GM12891 (cell line): ENCODE measurements around the gene LANCL3.
"Not testable (repeated sequence)": the region's sequence is repeated elsewhere in the genome, so short reads cannot be mapped to it uniquely, and the experiment has no call there.

Experiments
- DNase-seq: peaks from one replicate; pipeline ENCODE4 v3.0.0; 2011; ENCODE audit warnings: low spot score; ENCODE audit not compliant: insufficient read length
- FAIRE-seq: peaks from 2 replicates; lab custom pipeline; 2011; peaks lifted over from hg19 to GRCh38; lab: Jason Lieb, UNC
- PAX5 ChIP-seq: IDR thresholded peaks from 2 replicates; pipeline ENCODE4 v1.6.1; 2011; ENCODE audit warnings: low read length, moderate library complexity, mild to moderate bottlenecking; ENCODE audit not compliant: insufficient read depth, severe bottlenecking
- POLR2A ChIP-seq: IDR thresholded peaks from 2 replicates; pipeline ENCODE4 v1.6.1; 2011; ENCODE audit warnings: low read depth, low read length, control low read depth
- POLR2AphosphoS5 ChIP-seq: IDR thresholded peaks from 2 replicates; pipeline ENCODE4 v1.6.1; 2011; ENCODE audit warnings: low read depth, low read length, control low read depth
- POU2F2 ChIP-seq: IDR thresholded peaks from 2 replicates; pipeline ENCODE4 v1.6.1; 2011; ENCODE audit warnings: low read depth, mild to moderate bottlenecking, control low read depth, low read length, moderate library complexity
- SPI1 ChIP-seq: IDR thresholded peaks from 2 replicates; pipeline ENCODE4 v1.6.1; 2011; ENCODE audit warnings: low read depth, low read length, control low read depth
- TAF1 ChIP-seq: IDR thresholded peaks from 2 replicates; pipeline ENCODE4 v1.6.1; 2011; ENCODE audit warnings: low read depth, low read length, control low read depth

The LANCL3 gene

DNA sequence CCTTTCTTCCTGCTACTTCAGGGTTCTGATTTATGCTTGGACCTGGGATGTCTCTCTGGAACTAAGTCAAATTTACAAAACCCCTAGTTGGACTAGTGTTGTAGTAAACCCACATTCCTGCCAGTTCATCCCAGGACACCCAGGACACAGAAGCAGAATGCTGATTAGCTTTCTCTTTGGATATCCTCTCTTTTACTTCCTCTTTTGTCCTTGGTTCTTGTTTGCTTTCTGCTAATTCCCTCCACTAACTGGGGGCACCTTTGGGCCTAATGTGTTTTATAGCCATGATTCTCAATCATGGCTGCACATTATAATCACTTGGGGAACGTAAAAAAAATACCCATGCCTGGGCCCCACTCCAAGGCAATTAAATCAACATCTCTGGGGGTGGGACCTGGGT lies 42.5 kb downstream of the LANCL3 start:
- no peak for TF ChIP-seq SPI1
- no peak for TF ChIP-seq POLR2AphosphoS5
- no peak for TF ChIP-seq PAX5
- TF ChIP-seq POU2F2: no peak
- TF ChIP-seq TAF1: no peak
- no peak for TF ChIP-seq POLR2A
- no peak for DNase-seq
- no peak for FAIRE-seq

DNA sequence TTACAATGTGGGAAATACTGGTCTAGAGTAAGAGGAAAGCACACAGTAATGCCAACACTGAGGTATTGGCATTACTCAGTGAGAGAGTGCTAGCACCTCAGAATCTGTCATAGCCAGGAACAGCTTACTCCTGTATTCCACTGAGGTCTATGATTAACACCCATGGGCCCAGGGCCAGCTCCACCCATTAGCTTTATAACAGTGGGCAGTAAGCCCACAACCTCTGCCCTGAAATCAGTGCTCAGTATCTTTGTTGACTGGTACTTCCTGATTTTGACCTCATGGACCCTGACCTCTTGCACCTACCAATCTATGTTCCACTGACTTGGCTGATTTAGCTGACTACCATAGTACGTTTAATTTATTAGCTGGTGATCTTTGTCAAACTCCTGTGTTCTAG lies 56.1 kb downstream of the LANCL3 start:
- DNase-seq: no peak
- TF ChIP-seq POLR2A: no peak
- FAIRE-seq: no peak

DNA sequence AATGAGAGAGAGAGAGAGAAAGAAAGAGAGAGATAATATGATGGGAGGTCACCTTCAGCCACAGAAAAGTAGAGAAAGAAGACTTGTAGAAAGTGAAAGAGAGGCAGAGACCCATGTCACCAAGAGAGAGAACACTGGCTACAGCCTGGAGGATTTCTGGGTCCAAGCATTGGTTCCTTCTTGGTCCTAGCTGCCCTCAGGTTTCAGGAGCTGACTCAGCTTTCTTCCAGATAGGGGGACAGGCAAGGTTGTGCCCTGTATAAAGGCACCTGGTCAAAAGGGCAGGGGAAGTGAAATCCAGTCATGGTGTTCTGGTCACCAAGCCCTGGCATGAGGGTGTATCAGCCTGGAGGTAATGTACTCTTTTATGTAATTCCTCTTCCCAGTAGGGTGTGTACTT lies 66.6 kb downstream of the LANCL3 start:
- DNase-seq: no peak
- TF ChIP-seq SPI1 (no peak), POU2F2 (no peak), PAX5 (no peak), POLR2A (no peak), POLR2AphosphoS5 (no peak), TAF1 (no peak)
- no peak for FAIRE-seq

DNA sequence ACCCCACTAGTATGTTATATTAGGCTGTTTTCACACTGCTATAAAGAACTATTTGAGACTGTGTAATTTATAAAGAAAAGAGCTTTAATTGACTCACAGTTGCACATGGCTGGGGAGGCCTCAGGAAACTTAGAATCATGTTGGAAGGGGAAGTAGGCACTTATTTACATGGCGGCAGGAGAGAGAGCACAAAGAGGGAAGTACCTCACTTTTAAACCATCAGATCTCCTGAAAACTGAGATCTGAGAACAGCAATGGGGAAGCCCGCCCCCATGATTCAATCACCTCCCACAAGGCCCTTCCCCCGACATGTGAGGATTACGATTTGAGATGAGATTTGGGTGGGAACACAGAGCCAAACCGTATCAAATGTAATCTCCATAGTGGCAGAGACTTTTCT lies 68.7 kb downstream of the LANCL3 start:
- FAIRE-seq (no peak), DNase-seq (no peak)
- no peak for TF ChIP-seq PAX5
- TF ChIP-seq SPI1: no peak
- TF ChIP-seq POLR2AphosphoS5: no peak
- TF ChIP-seq POU2F2: no peak
- no peak for TF ChIP-seq POLR2A

DNA sequence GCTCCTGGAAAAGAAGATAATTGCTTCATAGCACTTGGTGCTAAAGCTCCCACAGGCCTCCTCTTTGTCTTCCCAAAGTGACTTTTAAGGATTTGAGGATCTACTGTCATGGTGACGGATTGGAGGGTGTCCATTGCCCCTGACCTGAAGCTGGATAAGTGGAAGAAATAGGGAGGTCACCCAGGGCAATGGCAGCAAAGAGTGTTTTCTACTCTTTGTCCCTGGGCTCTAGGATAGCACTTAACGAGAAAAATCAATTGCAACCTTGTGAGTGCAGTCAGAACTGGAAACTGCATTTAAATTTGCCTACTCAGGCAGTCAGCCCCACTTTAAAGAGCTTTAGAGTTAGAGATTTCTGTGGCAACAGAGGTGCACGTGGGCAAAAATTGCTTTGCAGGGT lies 70.4 kb downstream of the LANCL3 start:
- TF ChIP-seq POU2F2: no peak
- TF ChIP-seq POLR2AphosphoS5: no peak
- TF ChIP-seq POLR2A: no peak
- TF ChIP-seq PAX5: no peak
- no peak for TF ChIP-seq TAF1
- no peak for TF ChIP-seq SPI1
- FAIRE-seq (no peak), DNase-seq (no peak)

DNA sequence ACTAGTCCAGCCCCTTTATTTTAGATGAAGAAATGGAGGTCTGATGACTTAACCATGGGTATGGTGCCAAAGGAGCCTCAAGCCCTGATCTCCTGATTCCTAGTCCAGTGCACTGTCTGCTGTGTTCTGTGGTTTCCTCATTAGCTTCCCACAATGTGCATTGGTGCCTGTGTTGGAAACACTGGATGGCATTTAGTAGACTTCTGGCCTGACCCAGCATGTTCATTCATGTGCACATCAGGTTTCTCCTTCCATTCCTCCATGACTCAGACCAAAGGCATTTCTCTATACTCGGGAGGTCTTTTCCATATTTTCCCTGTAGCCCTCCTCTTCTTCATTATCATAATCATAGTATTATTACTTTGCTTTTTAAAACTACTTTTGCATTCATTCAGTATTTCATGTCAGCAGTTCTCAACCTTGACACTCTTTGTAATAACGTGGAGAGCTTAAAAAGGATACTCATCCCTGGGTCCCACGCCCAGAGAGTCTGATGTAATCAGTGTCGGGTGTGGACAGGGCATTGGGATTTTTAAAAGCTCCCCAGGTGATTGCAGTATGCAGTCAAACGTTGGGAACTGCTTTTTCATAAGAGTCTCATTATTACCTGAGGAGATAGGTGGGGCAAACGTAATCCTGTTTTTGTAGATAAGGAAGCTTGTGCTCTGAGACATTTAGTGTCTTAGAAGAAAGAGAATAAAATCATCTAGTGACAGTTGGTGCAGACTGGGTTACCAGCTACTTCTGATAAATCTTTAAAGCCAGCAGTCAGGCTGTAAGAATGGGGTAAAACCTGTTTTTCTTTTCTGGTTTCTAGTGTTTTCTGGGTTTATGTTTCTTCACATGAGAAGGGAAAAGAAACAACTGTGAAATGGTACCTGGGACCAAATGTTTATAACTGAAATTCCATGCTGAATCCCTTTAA lies 73.2 kb downstream of the LANCL3 start:
- TF ChIP-seq SPI1: no peak
- TF ChIP-seq POLR2A: no peak
- no peak for TF ChIP-seq PAX5
- no peak for TF ChIP-seq TAF1
- no peak for TF ChIP-seq POU2F2
- TF ChIP-seq POLR2AphosphoS5: no peak
- DNase-seq: no peak
- FAIRE-seq: no peak

DNA sequence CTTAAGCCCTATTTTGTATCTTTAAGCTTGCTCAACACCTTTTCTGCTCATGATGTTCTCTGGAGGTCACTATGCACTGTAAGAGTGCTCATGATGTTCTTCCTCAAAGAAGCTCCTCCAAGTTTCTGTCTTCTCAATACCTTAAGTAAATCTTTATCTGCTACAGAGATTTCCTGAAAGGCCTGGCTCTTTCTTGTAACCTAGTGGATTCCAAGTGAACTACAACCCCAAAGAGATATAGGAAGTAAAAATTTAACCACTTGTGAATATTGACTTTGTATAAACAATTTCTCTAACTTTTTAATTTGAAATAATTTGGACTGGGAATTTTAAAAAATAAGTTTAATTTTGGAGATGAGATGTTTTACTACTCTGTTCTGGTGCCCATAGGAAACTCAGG lies 74.8 kb downstream of the LANCL3 start:
- DNase-seq (no peak), FAIRE-seq (no peak)
- TF ChIP-seq POU2F2 (no peak), POLR2A (no peak), SPI1 (no peak), TAF1 (no peak), PAX5 (no peak), POLR2AphosphoS5 (no peak)

DNA sequence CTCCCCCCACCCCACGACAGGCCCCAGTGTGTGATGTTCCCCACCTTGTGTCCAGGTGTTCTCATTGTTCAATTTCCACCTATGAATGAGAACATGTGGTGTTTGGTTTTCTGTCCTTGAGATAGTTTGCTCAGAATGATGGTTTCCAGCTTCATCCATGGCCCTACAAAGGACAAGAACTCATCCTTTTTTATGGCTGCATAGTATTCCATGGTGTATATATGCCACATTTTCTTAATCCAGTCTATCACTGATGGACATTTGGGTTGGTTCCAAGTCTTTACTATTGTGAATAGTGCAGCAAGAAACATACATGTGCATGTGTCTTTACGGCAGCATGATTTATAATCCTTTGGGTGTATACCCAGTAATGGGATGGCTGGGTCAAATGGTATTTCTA lies 79.4 kb downstream of the LANCL3 start:
- not testable (repeated sequence) for DNase-seq, FAIRE-seq

DNA sequence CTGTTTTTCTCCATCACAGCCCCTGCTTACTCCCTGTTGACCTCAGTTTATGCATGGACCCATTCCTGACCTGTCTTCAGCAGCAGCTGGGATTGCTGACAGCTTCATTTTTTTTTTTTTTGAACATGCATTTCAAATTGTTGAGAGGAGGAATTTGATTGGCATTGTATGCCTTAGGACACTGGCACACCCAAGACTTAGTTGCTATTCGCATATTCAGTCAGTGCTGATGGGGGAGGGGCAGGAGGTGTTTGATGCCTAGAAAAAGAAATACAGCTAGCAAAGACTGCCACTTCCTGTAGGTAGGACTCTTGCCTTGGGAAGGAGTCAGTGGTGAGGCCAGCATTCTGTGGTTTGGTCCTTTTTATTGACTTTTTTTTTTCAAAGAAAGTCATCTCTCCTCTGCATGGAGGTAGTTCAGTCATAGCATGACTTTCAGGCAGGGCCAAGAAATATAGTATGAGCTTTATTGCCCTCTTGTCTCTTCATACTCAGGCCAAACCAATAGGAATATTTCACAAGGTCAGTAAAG lies 80.5 kb downstream of the LANCL3 start:
- FAIRE-seq: no peak
- no peak for DNase-seq
- TF ChIP-seq PAX5 (no peak), POLR2AphosphoS5 (no peak), POLR2A (no peak), TAF1 (no peak), POU2F2 (no peak), SPI1 (no peak)

DNA sequence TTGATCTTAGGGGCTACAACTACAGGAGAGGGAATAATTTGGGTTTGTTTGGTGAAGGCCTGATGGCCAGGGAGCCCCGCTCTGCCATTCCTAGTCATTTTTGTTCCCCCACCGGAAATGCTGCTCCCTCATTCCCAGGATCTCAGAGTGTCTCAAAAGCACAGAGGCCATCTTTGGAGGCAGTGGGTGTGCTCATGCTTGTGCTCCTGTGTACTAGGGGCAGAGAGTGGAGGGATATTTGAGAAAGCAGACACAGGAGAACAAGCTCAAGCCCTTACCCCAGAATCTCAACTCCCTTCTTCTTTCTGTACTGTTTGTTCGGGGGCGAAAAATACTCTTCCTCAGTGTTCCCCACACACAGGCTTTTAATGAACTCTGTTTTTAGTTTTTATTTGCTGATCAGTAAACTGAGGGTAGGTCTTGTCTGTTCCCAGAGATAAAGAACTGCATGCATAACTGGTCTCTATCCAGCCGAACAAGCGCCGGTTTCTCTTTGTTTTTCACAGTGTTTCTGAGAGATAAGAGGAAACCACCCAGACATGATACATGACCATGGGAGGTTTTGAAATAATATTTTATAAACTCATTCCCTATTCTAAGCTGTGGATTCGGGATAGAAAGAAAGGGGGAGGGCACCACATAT lies 81.2 kb downstream of the LANCL3 start:
- no peak for DNase-seq
- TF ChIP-seq PAX5 (no peak), TAF1 (no peak), SPI1 (no peak), POU2F2 (no peak), POLR2A (no peak), POLR2AphosphoS5 (no peak)
- no peak for FAIRE-seq
